Measurements from ENCODE around the gene NFE2L3.

NFE2L3 gene

GRCh38 chr7:26195867-26196657 is 44.1 kb downstream of the NFE2L3 start:
- H3K4me3 ChIP-seq, result peak overlapping the region in 1 of 2 donors; percentile 74
- no peaks in the 10 kb centered on the region for H3K27me3 ChIP-seq
- H3K4me1 ChIP-seq, result peaks cover 0 to 67% (median 39%) of the 10 kb centered on the region in 4 donors
- peaks cover 63 to 66% (median 64%) of the 10 kb centered on the region in 3 donors for H3K36me3 ChIP-seq
- H3K9me3 ChIP-seq, result no peaks in the 10 kb centered on the region
- intact Hi-C loops (cut with DNase I; ENCODE audit: low total_unique reads), result loop anchor here (5.0 kb wide), 2 partner anchors 171 to 976 kb away; partner anchors contain the start of gene HOXA10
- peak overlapping the region; percentile 19 to 27 for H3K27ac ChIP-seq
- no peak for TF ChIP-seq CTCF (IDR thresholded peaks at IDR 0.05)
- no peak for DNase-seq

DNA sequence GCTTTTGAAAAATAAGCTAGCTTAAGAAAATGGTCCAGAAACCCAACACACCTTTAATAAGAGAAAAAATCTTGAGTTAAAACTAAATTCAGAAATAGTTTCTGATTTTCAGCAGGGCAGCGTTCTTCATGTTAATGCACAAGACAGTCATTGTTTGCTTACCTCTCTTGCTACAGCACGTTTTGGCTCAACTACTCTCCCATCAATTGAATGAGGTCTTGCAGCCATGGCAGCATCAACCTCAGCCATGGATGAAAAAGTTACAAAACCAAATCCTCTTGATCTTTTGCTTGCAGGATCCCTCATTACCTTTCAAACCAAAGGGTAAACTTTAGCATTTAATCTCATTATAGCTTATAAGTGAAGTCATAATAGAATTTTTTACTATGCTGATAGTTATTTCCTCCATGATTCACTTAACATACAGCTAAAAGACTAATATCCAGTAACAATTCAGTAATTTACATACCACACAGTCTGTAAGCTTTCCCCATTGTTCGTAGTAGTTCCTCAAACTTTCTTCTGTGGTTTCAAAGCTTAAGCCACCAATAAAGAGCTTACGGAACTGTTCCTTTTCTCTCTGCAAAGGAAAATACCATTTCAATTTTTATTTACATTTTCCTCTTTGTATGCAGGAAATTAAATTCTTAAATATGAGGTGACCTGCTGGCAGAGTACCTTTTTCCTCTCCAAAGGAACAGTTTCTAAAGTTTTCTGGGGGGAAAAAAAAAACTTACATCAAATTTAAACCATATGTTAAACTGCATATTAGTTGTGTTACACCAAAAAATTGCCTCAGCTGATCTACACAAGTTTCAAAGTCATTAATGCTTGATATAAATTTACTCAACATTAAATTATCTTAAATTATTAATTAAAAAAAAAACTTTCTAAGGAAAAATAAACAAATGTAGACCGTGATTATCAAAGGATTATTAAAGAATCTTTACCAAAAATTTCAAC is 45.4 kb downstream of the NFE2L3 start:
- no peak for TF ChIP-seq CTCF (IDR thresholded peaks at IDR 0.05)
- Histone ChIP-seq H3K27ac (peak overlapping the region; percentile 99), H3K36me3 (peaks cover 49 to 52% (median 52%) of the 10 kb centered on the region in 3 donors), H3K9me3 (no peaks in the 10 kb centered on the region), H3K4me3 (peak overlapping the region; percentile 74 to 91), H3K4me1 (peaks cover 0 to 55% (median 37%) of the 10 kb centered on the region in 4 donors), H3K27me3 (no peaks in the 10 kb centered on the region)
- intact Hi-C loops (cut with DNase I; ENCODE audit: low total_unique reads), result loop anchor here (5.0 kb wide), 2 partner anchors 170 to 975 kb away; partner anchors contain the start of gene HOXA10
- DNase-seq, result no peak

DNA sequence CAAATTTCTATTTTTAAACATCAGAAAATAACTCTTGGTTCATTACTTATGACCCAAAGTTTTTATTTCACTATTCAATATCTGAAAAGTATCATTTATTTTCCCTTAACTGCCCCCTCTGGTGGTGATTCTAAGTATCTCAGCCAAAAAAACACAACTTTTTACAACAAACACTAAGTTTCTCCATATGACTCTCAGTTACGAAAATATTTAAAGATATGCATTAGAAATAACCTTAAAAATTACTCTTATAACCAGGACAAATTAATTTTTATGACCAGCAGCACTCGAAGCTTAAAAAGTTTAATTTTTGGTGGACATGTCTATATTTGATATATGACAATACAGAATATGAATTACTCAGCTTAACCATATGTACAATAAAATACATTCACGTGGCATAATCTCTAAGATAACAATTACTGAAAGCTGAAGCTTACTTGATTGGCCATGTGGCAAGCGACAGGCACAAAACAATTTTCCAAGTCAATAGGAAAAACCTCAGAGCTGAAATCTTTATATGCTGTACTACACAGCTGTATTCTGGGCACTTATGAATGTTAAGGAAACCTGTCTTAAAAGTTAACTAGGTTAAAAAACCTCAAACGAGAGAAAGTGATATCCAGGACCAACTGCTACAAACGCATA is 46.3 kb downstream of the NFE2L3 start:
- Histone ChIP-seq H3K27ac (peak overlapping the region; percentile 99), H3K4me3 (peak overlapping the region; percentile 74 to 91), H3K36me3 (peaks cover 41 to 44% (median 43%) of the 10 kb centered on the region in 3 donors), H3K9me3 (no peaks in the 10 kb centered on the region), H3K4me1 (peaks cover 0 to 50% (median 39%) of the 10 kb centered on the region in 4 donors), H3K27me3 (no peaks in the 10 kb centered on the region)
- DNase-seq, result no peak
- peak; percentile 53 to 72 for TF ChIP-seq CTCF (IDR thresholded peaks at IDR 0.05)
- intact Hi-C loops (cut with DNase I; ENCODE audit: low total_unique reads), result loop anchor here (5.0 kb wide), 2 partner anchors 169 to 974 kb away; partner anchors contain the start of gene HOXA10

DNA sequence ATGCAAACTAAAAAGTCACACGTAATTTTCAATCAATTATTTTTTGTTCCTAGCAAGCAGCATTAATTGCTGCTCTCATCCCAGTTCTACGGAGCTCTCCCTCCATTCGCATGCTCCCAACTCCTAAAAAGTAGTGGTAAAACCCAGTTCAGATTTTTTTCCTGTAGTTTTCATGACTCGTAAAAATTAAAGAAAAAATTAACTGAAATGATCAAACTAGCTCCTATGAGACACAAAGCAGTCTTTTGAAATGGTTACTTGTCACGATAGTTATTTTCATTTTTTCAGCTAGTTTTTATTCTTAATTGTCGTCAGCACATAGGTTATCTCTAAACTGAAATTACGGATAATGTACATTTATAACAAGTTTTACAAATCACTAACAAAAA is 46.8 kb downstream of the NFE2L3 start:
- H3K27ac ChIP-seq, result peak overlapping the region; percentile 99
- no peaks in the 10 kb centered on the region for H3K27me3 ChIP-seq
- no peak for DNase-seq
- peaks cover 0 to 50% (median 36%) of the 10 kb centered on the region in 4 donors for H3K4me1 ChIP-seq
- intact Hi-C loops (cut with DNase I; ENCODE audit: low total_unique reads), result loop anchor here (5.0 kb wide), 2 partner anchors 169 to 974 kb away; partner anchors contain the start of gene HOXA10
- H3K36me3 ChIP-seq, result peaks cover 36 to 38% (median 38%) of the 10 kb centered on the region in 3 donors
- peak overlapping the region; percentile 74 to 91 for H3K4me3 ChIP-seq
- H3K9me3 ChIP-seq, result no peaks in the 10 kb centered on the region
- no peak for TF ChIP-seq CTCF (IDR thresholded peaks at IDR 0.05)

Data from tibial artery (tissue), 4 donors.